Motor neuron (in vitro differentiated cells): ENCODE data around the gene GALNT8. TPM values are rescaled to one million over a fixed set of nuclear protein-coding genes. Genes with fewer than 3 reads are reported as not detected.
"Not testable (repeated sequence)": the region's sequence is repeated elsewhere in the genome, so short reads cannot be mapped to it uniquely, and the experiment has no call there.

Source experiments
- ATAC-seq, 8 experiments: fragments of 200-7000 bp; cut with Tn5 transposase; replicated peaks in 6 of 8; 2 replicates each; pipeline ENCODE4 v1.8.0; 2021; ENCODE audit warnings: mild to moderate bottlenecking in 8 of 8, moderate library complexity in 8 of 8
- H3K27ac ChIP-seq, 2 donors: fragments of 250-450 bp; sonication (Bioruptor Pico); 2 replicates each; pipeline ENCODE4 v1.9.0; 2021; ENCODE audit warnings: antibody characterized with exemption in 2 of 2, mild to moderate bottlenecking in 2 of 2, moderate library complexity in 1 of 2
- H3K4me1 ChIP-seq, 2 donors: fragments of 250-450 bp; sonication (Bioruptor Pico); replicated peaks in 1 of 2; 2 replicates each; pipeline ENCODE4 v1.6.1; 2021; ENCODE audit warnings: antibody characterized with exemption in 2 of 2, mild to moderate bottlenecking in 2 of 2, moderate library complexity in 1 of 2
- H3K4me3 ChIP-seq, 5 donors: fragments of 250-450 bp; sonication (Bioruptor Pico); 2 replicates each; pipeline ENCODE4 v1.9.0; 2021; ENCODE audit warnings: antibody characterized with exemption in 5 of 5, mild to moderate bottlenecking in 5 of 5, moderate library complexity in 4 of 5
- WGBS, 10 experiments: fragments of 450-650 bp; shearing (Covaris generic); methylation state at CpG; one replicate each; pipeline ENCODE4 v1.0.0; 2022; 5-methylcytosine and 5-hydroxymethylcytosine counted together
- in situ Hi-C, 9 experiments: fragments of 400-800 bp; cut with MboI; loops; one replicate each; pipeline ENCODE4 v1.15.0; 2021; ENCODE audit warnings: low sequenced_read_pairs in 9 of 9, low pct_unique_long_range_greater_than_20kb in 2 of 9; ENCODE audit not compliant: unreplicated experiment in 9 of 9
- total RNA-seq, 8 experiments: library from RNA; unstranded; fragments of 300-600 nt; gene quantifications; 2 replicates each; pipeline versions ENCODE4 v1.2.3 to v1.2.4, GENCODE V29; 2022

GALNT8 gene
- total RNA-seq, 8 experiments from 2014 or later, result 0.09 to 18.9 (median 10.4) TPM

- ATAC-seq, result no peak
- in situ Hi-C loops, result no loop called here
- Histone ChIP-seq H3K4me3 (no peak overlapping the region), H3K27ac (no peak overlapping the region), H3K4me1 (no peaks in the 10 kb centered on the region)
- 50 to 100% (median 100%) methylated on average over 1 of the region's 1 CpG; no CpG with 5 or more reads in 7 of the 10 experiments for WGBS, 10 experiments
These were observed 2.4 kb upstream of the GALNT8 start for GRCh38 chr12:4717806-4718205.

- WGBS, 10 experiments, result 0 to 44% (median 4%) methylated on average over 1 to 4 of the region's 4 CpGs; no CpG with 5 or more reads in 5 of the 10 experiments
- ATAC-seq, result no peak
- H3K27ac ChIP-seq, result no peak overlapping the region
- H3K4me3 ChIP-seq, result no peak overlapping the region
- in situ Hi-C loops, result no loop called here
- no peaks in the 10 kb centered on the region for H3K4me1 ChIP-seq
These were observed 416 bp downstream of the GALNT8 start for GRCh38 chr12:4720637-4720995.

- ATAC-seq, H3K27ac ChIP-seq, H3K4me3 ChIP-seq, in situ Hi-C loops, H3K4me1 ChIP-seq: not testable (repeated sequence)
- WGBS, 10 experiments, result 80% methylated on average over 1 of the region's 11 CpGs; no CpG with 5 or more reads in 8 of the 10 experiments
These were observed 1.4 kb downstream of the GALNT8 start for GRCh38 chr12:4721587-4721986.

- in situ Hi-C loops, result no loop called here
- whole genome bisulfite sequencing, 10 experiments, result 33 to 100% (median 80%) methylated on average over 1 to 2 of the region's 3 CpGs; no CpG with 5 or more reads in 3 of the 10 experiments
- Histone ChIP-seq H3K4me3 (no peak overlapping the region), H3K4me1 (no peaks in the 10 kb centered on the region), H3K27ac (no peak overlapping the region)
- peak in 2 of 8 experiments; percentile 24 to 50 for ATAC-seq
These were observed 3.0 kb downstream of the GALNT8 start for GRCh38 chr12:4723226-4723625.

GRCh38 chr12:4725057-4725456 lies 4.9 kb downstream of the GALNT8 start:
- H3K27ac ChIP-seq, result no peak overlapping the region
- no peaks in the 10 kb centered on the region for H3K4me1 ChIP-seq
- ATAC-seq, result no peak
- in situ Hi-C loops, result no loop called here
- 27 to 100% (median 83%) methylated on average over 1 to 3 of the region's 3 CpGs; no CpG with 5 or more reads in 3 of the 10 experiments for WGBS, 10 experiments
- H3K4me3 ChIP-seq, result no peak overlapping the region

GRCh38 chr12:4734625-4735340 lies 14.6 kb downstream of the GALNT8 start:
- Histone ChIP-seq H3K27ac (no peak overlapping the region), H3K4me3 (no peak overlapping the region), H3K4me1 (no peaks in the 10 kb centered on the region)
- 6 to 100% (median 94%) methylated on average over 1 to 4 of the region's 4 CpGs; no CpG with 5 or more reads in 3 of the 10 experiments for WGBS, 10 experiments
- peak in 1 of 8 experiments; percentile 47 for ATAC-seq
- in situ Hi-C loops, result no loop called here

GRCh38 chr12:4736091-4736490 lies 15.9 kb downstream of the GALNT8 start:
- no peak overlapping the region for H3K27ac ChIP-seq
- no peaks in the 10 kb centered on the region for H3K4me1 ChIP-seq
- ATAC-seq, result peak in 6 of 8 experiments; percentile 43 to 95 (median 70)
- no peak overlapping the region for H3K4me3 ChIP-seq
- in situ Hi-C loops, result no loop called here
- WGBS, 10 experiments, result 0 to 89% (median 33%) methylated on average over 1 of the region's 1 CpG; no CpG with 5 or more reads in 4 of the 10 experiments

GRCh38 chr12:4738541-4738940 lies 18.3 kb downstream of the GALNT8 start:
- ATAC-seq, result no peak
- Histone ChIP-seq H3K4me1 (no peaks in the 10 kb centered on the region), H3K4me3 (no peak overlapping the region), H3K27ac (no peak overlapping the region)
- in situ Hi-C loops, result no loop called here
- 0 to 100% (median 90%) methylated on average over 2 to 4 of the region's 4 CpGs for WGBS, 10 experiments

- Histone ChIP-seq H3K4me1 (no peaks in the 10 kb centered on the region), H3K27ac (no peak overlapping the region), H3K4me3 (no peak overlapping the region)
- 22 to 100% (median 90%) methylated on average over 1 to 13 of the region's 15 CpGs for WGBS, 10 experiments
- no peak for ATAC-seq
- in situ Hi-C loops, result no loop called here
These were observed 22.3 kb downstream of the GALNT8 start for GRCh38 chr12:4742416-4742970.

- Histone ChIP-seq H3K27ac (no peak overlapping the region), H3K4me1 (no peaks in the 10 kb centered on the region), H3K4me3 (no peak overlapping the region)
- WGBS, 10 experiments, result 0 to 100% (median 80%) methylated on average over 1 to 3 of the region's 4 CpGs; no CpG with 5 or more reads in 5 of the 10 experiments
- in situ Hi-C loops, result no loop called here
- no peak for ATAC-seq
These were observed 22.8 kb downstream of the GALNT8 start for GRCh38 chr12:4743046-4743445.

- in situ Hi-C loops, result no loop called here
- Histone ChIP-seq H3K27ac (no peak overlapping the region), H3K4me3 (no peak overlapping the region), H3K4me1 (no peaks in the 10 kb centered on the region)
- ATAC-seq, result no peak
These were observed 24.5 kb downstream of the GALNT8 start for GRCh38 chr12:4744709-4745108.

GRCh38 chr12:4745249-4745648 lies 25.0 kb downstream of the GALNT8 start:
- Histone ChIP-seq H3K27ac (no peak overlapping the region), H3K4me3 (no peak overlapping the region), H3K4me1 (no peaks in the 10 kb centered on the region)
- WGBS, 10 experiments, result 53 to 100% (median 92%) methylated on average over 1 to 4 of the region's 6 CpGs; no CpG with 5 or more reads in 4 of the 10 experiments
- ATAC-seq, result no peak
- in situ Hi-C loops, result no loop called here

- in situ Hi-C loops, result loop anchor here in 2 of 9 experiments (25.0 kb wide), 1 partner anchor 189 kb away; the partner anchor contains the start of gene DYRK4 (in 2 of the 2)
- 0 to 100% (median 57%) methylated on average over 1 of the region's 1 CpG; no CpG with 5 or more reads in 4 of the 10 experiments for WGBS, 10 experiments
- not testable (repeated sequence) for ATAC-seq
These were observed 31.5 kb downstream of the GALNT8 start for GRCh38 chr12:4751654-4752053.

More at GRCh38 chr12:4751654-4752053, 31.5 kb downstream of the GALNT8 start:
- H3K27ac ChIP-seq, H3K4me3 ChIP-seq, H3K4me1 ChIP-seq: not testable (repeated sequence)
